Measurements from ENCODE around the gene PXYLP1.
"Not testable (repeated sequence)": the region's sequence is repeated elsewhere in the genome, so short reads cannot be mapped to it uniquely, and the experiment has no call there.

DNA sequence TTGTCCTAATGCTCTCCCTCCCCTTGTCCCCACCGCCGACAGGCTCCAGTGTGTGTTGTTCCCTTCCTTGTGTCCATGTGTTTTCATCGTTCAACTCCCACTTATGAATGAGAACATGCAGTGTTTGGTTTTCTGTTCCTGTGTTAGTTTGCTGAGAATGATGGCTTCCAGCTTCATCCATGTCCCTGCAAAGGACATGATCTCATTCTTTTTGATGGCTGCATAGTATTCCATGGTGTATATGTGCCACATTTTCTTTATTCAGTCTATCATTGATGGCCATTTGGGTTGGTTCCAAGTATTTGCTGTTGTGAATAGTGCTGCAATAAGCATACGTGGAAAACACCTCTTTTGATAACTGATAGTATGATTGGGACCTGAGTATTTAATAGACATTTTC, 82.8 kb downstream of the PXYLP1 start:
- not testable (repeated sequence) for TF ChIP-seq EZH2phosphoT487 (IDR thresholded peaks at IDR 0.05; ENCODE audit: borderline replicate concordance, low read depth, low read length); CTCF (conservative IDR thresholded peaks at IDR 0.05; ENCODE audit: low read length)

All from OCI-LY7 (cell line).